ENCODE data around the gene MBLAC1. TPM values are rescaled to one million over a fixed set of nuclear protein-coding genes. Genes with fewer than 3 reads are reported as not detected.

The MBLAC1 gene
- total and polyA plus RNA-seq, 10 of the 15 experiments (the other 5 are each of a cell fraction or from before 2014, with no cell fraction given) = 0.24 to 3.2 (median 1.8) TPM; not detected in 1

DNA sequence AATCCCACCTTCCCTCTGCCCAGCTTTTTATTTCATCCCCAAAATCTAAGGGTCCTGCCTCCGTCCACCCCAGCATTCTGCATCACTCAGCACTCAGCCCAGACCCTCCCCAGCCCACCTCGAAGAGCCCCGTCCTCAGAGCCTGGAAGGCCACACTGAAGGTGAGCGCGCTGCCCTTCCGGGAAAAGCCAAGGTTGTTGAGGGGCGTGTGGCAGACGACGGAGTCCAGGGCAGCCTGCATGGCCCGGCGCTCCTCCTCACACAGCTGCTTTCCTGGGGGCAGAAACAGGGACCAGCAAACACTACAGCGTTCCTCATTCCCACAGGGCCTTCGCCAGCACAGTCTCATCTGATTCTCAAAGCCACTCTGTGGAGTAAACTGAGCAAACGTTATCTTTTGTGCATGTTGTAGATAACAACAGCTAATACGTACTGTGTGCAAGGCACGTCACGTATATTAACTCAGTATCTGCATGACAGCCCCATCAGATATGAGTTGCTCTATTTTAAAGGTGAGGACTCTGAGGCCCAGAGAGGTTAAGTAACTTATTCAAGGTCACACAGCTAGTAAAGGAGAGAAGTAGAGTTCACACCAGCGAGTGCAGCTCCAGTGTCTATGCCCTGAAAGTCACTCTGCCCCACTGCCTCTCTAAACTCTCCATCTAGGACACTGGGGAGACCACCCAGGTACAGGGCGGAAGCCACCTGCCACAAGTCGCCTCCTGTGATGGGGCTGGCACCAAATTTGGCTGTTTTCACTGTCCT is 29.0 kb downstream of the MBLAC1 start:
- H4K20me1 ChIP-seq (ENCODE audit: control insufficient read depth, insufficient read depth) = no peaks in the 10 kb centered on the region
- peaks cover 13% of the 10 kb centered on the region; the same call in 1 of the 2 replicates for H3K4me1 ChIP-seq (ENCODE audit: control insufficient read depth, insufficient read depth, low read length)
- BruUV-seq (replicated peaks) = no TSS peak
- RAD21 ChIA-PET (ENCODE audit: unreplicated experiment) = interaction anchor here (1.2 to 1.4 kb wide), 3 partner anchors 12 to 252 kb away, joined by 3 to 5 read pairs (median 4); partner anchors contain the start of gene GAL3ST4
- SMC1A ChIA-PET (ENCODE audit: uncharacterized antibody, unreplicated experiment) = interaction anchor here (1.2 to 1.3 kb wide), 2 partner anchors 29 to 34 kb away, joined by 3 to 4 read pairs; no protein-coding TSS in a partner anchor
- H2AFZ ChIP-seq (ENCODE audit: control insufficient read depth, low read depth, low read length) = no peak overlapping the region
- H3K9ac ChIP-seq (ENCODE audit: control insufficient read depth, insufficient read depth, low read length) = no peak overlapping the region
- ATAC-seq (no peak), DNase-seq (ENCODE audit: low read depth, low spot score) (no peak), FAIRE-seq (no peak)
- WGBS (ENCODE audit: insufficient coverage, insufficient replicate concordance, low lambda C conversion rate, missing lambda C conversion rate) = 90% methylated on average over 20 of the region's 20 CpGs
- intact Hi-C loops (cut with micrococcal nuclease; ENCODE audit: unreplicated experiment) (no loop called here), in situ Hi-C loops (cut with MboI) (no loop called here)
- H3K36me3 ChIP-seq (ENCODE audit: control insufficient read depth in 2 of 2, insufficient read depth in 2 of 2, low read length in 1 of 2) = peaks cover 0 to 15% of the 10 kb centered on the region in 2 experiments
- no peak overlapping the region for H3K4me3 ChIP-seq
- TF ChIP-seq FOXM1 (IDR thresholded peaks at IDR 0.05; ENCODE audit: low read depth, low read length) (no peak), SMARCA5 (IDR thresholded peaks at IDR 0.05) (peak; percentile 57)
- CTCF ChIA-PET = interaction anchor here (1.1 to 2.7 kb wide), 6 partner anchors 8 to 34 kb away, joined by 5 to 9 read pairs (median 6); partner anchors contain the start of gene GAL3ST4
- POLR2A ChIA-PET = interaction anchor here (0.5 to 2.3 kb wide), 6 partner anchors 12 to 200 kb away, joined by 3 to 8 read pairs (median 3); partner anchors contain the start of gene GAL3ST4
- H3K27me3 ChIP-seq (replicated peaks in 1 of 2; ENCODE audit: control insufficient read depth in 2 of 2, insufficient read depth in 2 of 2, low read length in 1 of 2) = no peaks in the 10 kb centered on the region
- H3K4me2 ChIP-seq (ENCODE audit: control insufficient read depth, insufficient read depth) = no peak overlapping the region
- peaks cover 16% of the 10 kb centered on the region for H3K79me2 ChIP-seq (ENCODE audit: control insufficient read depth, insufficient read depth, low read length)
- H3K9me3 ChIP-seq (replicated peaks; ENCODE audit: control insufficient read depth, insufficient read depth, low read length) = no peaks in the 10 kb centered on the region
- no peak overlapping the region for H3K27ac ChIP-seq (ENCODE audit: control insufficient read depth, insufficient read depth)

DNA sequence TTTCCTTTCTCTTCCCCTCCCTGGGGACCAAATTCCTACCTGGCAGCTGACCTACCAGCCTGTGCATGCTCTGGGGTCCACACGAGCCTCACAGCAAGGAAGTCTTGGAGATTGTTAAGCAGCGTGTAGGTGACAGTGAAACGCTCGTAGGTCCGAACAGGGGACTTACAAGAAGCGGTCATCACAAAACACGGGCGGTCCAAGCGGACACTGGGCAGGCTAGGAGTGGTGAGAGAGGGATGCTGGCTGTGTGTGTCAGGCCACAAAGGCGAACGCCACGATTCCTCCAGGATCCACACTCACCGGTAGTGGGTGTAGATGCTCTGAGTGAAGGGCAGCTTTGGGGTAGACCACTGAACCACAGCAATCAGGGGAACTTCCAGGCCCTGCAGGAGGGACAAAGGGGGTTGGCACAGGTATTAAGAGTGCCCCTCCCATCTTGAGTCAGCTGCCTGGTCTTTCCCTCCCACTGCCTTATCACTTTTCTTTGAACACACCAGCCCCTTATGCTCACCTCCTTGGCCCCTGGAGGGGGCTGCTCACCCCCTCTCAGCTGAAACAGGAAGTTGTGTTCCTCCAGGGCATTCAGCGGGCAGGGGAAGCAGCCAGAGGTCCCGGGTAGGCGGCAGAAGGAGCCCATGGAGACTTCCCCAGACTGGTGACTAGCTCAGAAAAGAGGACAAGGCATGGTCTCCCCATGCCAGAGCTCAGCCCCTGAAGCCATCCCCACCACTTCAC is 29.7 kb downstream of the MBLAC1 start:
- H3K36me3 ChIP-seq (ENCODE audit: control insufficient read depth in 2 of 2, insufficient read depth in 2 of 2, low read length in 1 of 2) = peaks cover 0 to 15% of the 10 kb centered on the region in 2 experiments
- H3K9ac ChIP-seq (ENCODE audit: control insufficient read depth, insufficient read depth, low read length) = no peak overlapping the region; the same call in 1 of the 2 replicates
- H3K27me3 ChIP-seq (replicated peaks in 1 of 2; ENCODE audit: control insufficient read depth in 2 of 2, insufficient read depth in 2 of 2, low read length in 1 of 2) = no peaks in the 10 kb centered on the region
- peaks cover 16% of the 10 kb centered on the region for H3K79me2 ChIP-seq (ENCODE audit: control insufficient read depth, insufficient read depth, low read length)
- peak; percentile 45 for TF ChIP-seq RUNX3 (IDR thresholded peaks at IDR 0.05; ENCODE audit: low read length)
- peak; percentile 45; the same call in 1 of the 2 replicates for TF ChIP-seq POLR2A (IDR thresholded peaks at IDR 0.05; ENCODE audit: low read depth, low read length)
- no peak for TF ChIP-seq POU2F2 (IDR thresholded peaks at IDR 0.05; ENCODE audit: borderline replicate concordance, low read depth, low read length)
- no peak for TF ChIP-seq POLR2AphosphoS5 (IDR thresholded peaks at IDR 0.05; ENCODE audit: low read length)
- no peak for TF ChIP-seq MYB (IDR thresholded peaks at IDR 0.05; ENCODE audit: borderline replicate concordance, low read depth, low read length)
- TF ChIP-seq, protein P1, sequence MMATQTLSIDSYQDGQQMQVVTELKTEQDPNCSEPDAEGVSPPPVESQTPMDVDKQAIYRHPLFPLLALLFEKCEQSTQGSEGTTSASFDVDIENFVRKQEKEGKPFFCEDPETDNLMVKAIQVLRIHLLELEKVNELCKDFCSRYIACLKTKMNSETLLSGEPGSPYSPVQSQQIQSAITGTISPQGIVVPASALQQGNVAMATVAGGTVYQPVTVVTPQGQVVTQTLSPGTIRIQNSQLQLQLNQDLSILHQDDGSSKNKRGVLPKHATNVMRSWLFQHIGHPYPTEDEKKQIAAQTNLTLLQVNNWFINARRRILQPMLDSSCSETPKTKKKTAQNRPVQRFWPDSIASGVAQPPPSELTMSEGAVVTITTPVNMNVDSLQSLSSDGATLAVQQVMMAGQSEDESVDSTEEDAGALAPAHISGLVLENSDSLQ (IDR thresholded peaks at IDR 0.05) = 0 out of 2 replicates have a peak, but pooled peaks have one; percentile 35
- no peak for TF ChIP-seq HDGF (IDR thresholded peaks at IDR 0.05)
- TF ChIP-seq IKZF2 (IDR thresholded peaks at IDR 0.05) = peak; percentile 14 to 23; a peak in 1 of 4 replicates
- TF ChIP-seq KDM1A (IDR thresholded peaks at IDR 0.05; ENCODE audit: borderline replicate concordance) = no peak
- TF ChIP-seq, protein P2, sequence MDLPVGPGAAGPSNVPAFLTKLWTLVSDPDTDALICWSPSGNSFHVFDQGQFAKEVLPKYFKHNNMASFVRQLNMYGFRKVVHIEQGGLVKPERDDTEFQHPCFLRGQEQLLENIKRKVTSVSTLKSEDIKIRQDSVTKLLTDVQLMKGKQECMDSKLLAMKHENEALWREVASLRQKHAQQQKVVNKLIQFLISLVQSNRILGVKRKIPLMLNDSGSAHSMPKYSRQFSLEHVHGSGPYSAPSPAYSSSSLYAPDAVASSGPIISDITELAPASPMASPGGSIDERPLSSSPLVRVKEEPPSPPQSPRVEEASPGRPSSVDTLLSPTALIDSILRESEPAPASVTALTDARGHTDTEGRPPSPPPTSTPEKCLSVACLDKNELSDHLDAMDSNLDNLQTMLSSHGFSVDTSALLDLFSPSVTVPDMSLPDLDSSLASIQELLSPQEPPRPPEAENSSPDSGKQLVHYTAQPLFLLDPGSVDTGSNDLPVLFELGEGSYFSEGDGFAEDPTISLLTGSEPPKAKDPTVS (IDR thresholded peaks at IDR 0.05; ENCODE audit: low read depth, low read length) = no peak
- POLR2A ChIA-PET = interaction anchor here (0.5 to 3.7 kb wide), 6 partner anchors 8 to 538 kb away, joined by 3 to 28 read pairs (median 4); partner anchors contain the start of genes AP4M1, GAL3ST4, LAMTOR4 and MCM7
- H3K4me1 ChIP-seq (ENCODE audit: control insufficient read depth, insufficient read depth, low read length) = peaks cover 13% of the 10 kb centered on the region; the same call in 1 of the 2 replicates
- no peak for DNase-seq (ENCODE audit: low read depth, low spot score)
- no peaks in the 10 kb centered on the region for H3K9me3 ChIP-seq (replicated peaks; ENCODE audit: control insufficient read depth, insufficient read depth, low read length)
- peak; percentile 60 for ATAC-seq
- SMC1A ChIA-PET (ENCODE audit: uncharacterized antibody, unreplicated experiment) = interaction anchor here (1.0 to 1.3 kb wide), 4 partner anchors 28 to 54 kb away, joined by 3 to 4 read pairs (median 3); no protein-coding TSS in a partner anchor
- no peaks in the 10 kb centered on the region for H4K20me1 ChIP-seq (ENCODE audit: control insufficient read depth, insufficient read depth)
- in situ Hi-C loops (cut with MboI) (no loop called here), intact Hi-C loops (cut with micrococcal nuclease; ENCODE audit: unreplicated experiment) (no loop called here)
- FAIRE-seq = no peak
- peak overlapping the region; percentile 95 for H3K4me2 ChIP-seq (ENCODE audit: control insufficient read depth, insufficient read depth)
- no peak overlapping the region for H3K27ac ChIP-seq (ENCODE audit: control insufficient read depth, insufficient read depth)
- CTCF ChIA-PET = interaction anchor here (1.0 to 2.7 kb wide), 10 partner anchors 8 to 72 kb away, joined by 3 to 9 read pairs (median 5); partner anchors contain the start of genes GAL3ST4 and LAMTOR4
- no peak overlapping the region for H2AFZ ChIP-seq (ENCODE audit: control insufficient read depth, low read depth, low read length)
- BruUV-seq (replicated peaks) = no TSS peak
- peak overlapping the region; percentile 89; the same call in 1 of the 2 replicates for H3K4me3 ChIP-seq
- WGBS (ENCODE audit: insufficient coverage, insufficient replicate concordance, low lambda C conversion rate, missing lambda C conversion rate) = 62% methylated on average over 16 of the region's 16 CpGs
- RAD21 ChIA-PET (ENCODE audit: unreplicated experiment) = interaction anchor here (0.7 to 1.4 kb wide), 4 partner anchors 11 to 251 kb away, joined by 3 to 5 read pairs (median 4); partner anchors contain the start of gene GAL3ST4

All from GM12878 (cell line).